T-cell (primary cell): Measurements from ENCODE around the gene HBB. TPM values are rescaled to one million over a fixed set of nuclear protein-coding genes. Genes with fewer than 3 reads are reported as not detected.
"Not testable (repeated sequence)": the region's sequence is repeated elsewhere in the genome, so short reads cannot be mapped to it uniquely, and the experiment has no call there.

Experiments
- ATAC-seq, 4 experiments: fragments of 200-7000 bp in 3 of 4; fragments of 150-1000 bp in 1 of 4; cut with Tn5 transposase; replicated peaks in 1 of 4; 1 replicate in 3 of 4; 2 replicates in 1 of 4; pipeline ENCODE4 v1.10.0; 2021; ENCODE audit warnings: moderate library complexity in 3 of 4, mild to moderate bottlenecking in 2 of 4, moderate number of reproducible peaks in 1 of 4
- CTCF ChIA-PET, 2 donors: fragments of 300-600 bp; sonication (Branson Sonifier 250); formaldehyde crosslinking; loops; one replicate each; lab custom pipeline; 2022; ENCODE audit warnings: antibody characterized with exemption in 2 of 2; lab: Charles Lee
- POLR2A ChIA-PET, 2 donors: fragments of 300-600 bp; sonication (Branson Sonifier 250); formaldehyde crosslinking; loops; one replicate each; lab custom pipeline; 2022; ENCODE audit warnings: antibody characterized with exemption in 2 of 2; lab: Charles Lee
- DNase-seq, 35 experiments: peaks; one replicate each; pipeline versions ENCODE4 v3.0.0 to v3.0.0-alpha.2; 2013 to 2023
- H3K27ac ChIP-seq: one replicate; pipeline ENCODE4 v1.5.1; 2013; ENCODE audit warnings: low read length
- H3K27me3 ChIP-seq, 2 experiments: replicated peaks in 1 of 2; 1 replicate in 1 of 2; 2 replicates in 1 of 2; pipeline versions ENCODE4 v1.6.1 to v1.7.0; 2013; ENCODE audit warnings: low read length in 1 of 2, mixed read lengths in 1 of 2; ENCODE audit not compliant: control insufficient read depth in 2 of 2, insufficient read depth in 2 of 2; ENCODE audit errors: extremely low read depth in 1 of 2
- H3K36me3 ChIP-seq, 2 donors: 1 replicate in 1 of 2; 2 replicates in 1 of 2; pipeline versions ENCODE4 v1.6.1 to v1.7.0; 2013; ENCODE audit warnings: low read length in 1 of 2; ENCODE audit not compliant: control insufficient read depth in 2 of 2, insufficient read depth in 1 of 2; ENCODE audit errors: extremely low read depth in 1 of 2
- H3K4me1 ChIP-seq, 2 experiments: 1 replicate in 1 of 2; 2 replicates in 1 of 2; pipeline versions ENCODE4 v1.6.1 to v1.7.0; 2013; ENCODE audit warnings: low read length in 2 of 2, mixed read lengths in 1 of 2; ENCODE audit not compliant: insufficient read depth in 2 of 2, control insufficient read depth in 1 of 2; ENCODE audit errors: extremely low read depth in 1 of 2
- H3K4me3 ChIP-seq, 2 donors: 1 replicate in 1 of 2; 2 replicates in 1 of 2; pipeline versions ENCODE4 v1.5.1 to v1.7.0; 2013; ENCODE audit warnings: mild to moderate bottlenecking in 2 of 2, low read length in 1 of 2, moderate library complexity in 1 of 2; ENCODE audit not compliant: control insufficient read depth in 1 of 2; ENCODE audit errors: extremely low read depth in 1 of 2
- H3K9me3 ChIP-seq: 2 replicates; pipeline ENCODE4 v1.7.0; 2013
- H3K27ac Mint-ChIP-seq, 2 donors: one replicate each; pipeline ENCODE4 v1.8.0; 2020 to 2021; ENCODE audit warnings: mild to moderate bottlenecking in 2 of 2, mixed read lengths in 2 of 2
- H3K27me3 Mint-ChIP-seq, 2 donors: one replicate each; pipeline ENCODE4 v1.8.0; 2021 to 2022; ENCODE audit warnings: mixed read lengths in 2 of 2
- H3K36me3 Mint-ChIP-seq: one replicate; pipeline ENCODE4 v1.8.0; 2021; ENCODE audit warnings: mixed read lengths
- H3K4me1 Mint-ChIP-seq, 3 donors: one replicate each; pipeline ENCODE4 v1.8.0; 2020 to 2022; ENCODE audit warnings: mixed read lengths in 3 of 3, mild to moderate bottlenecking in 1 of 3
- H3K4me3 Mint-ChIP-seq, 3 donors: one replicate each; pipeline ENCODE4 v1.8.0; 2020 to 2022; ENCODE audit warnings: mild to moderate bottlenecking in 3 of 3, mixed read lengths in 3 of 3, moderate library complexity in 3 of 3
- H3K9me3 Mint-ChIP-seq, 3 donors: one replicate each; pipeline ENCODE4 v1.8.0; 2020 to 2022; ENCODE audit warnings: mixed read lengths in 3 of 3
- WGBS: methylation state at CpG from one replicate; pipeline ENCODE4 v1.1.5; 2013; ENCODE audit warnings: missing lambda C conversion rate; ENCODE audit not compliant: insufficient coverage; 5-methylcytosine and 5-hydroxymethylcytosine counted together
- total RNA-seq, 35 experiments: library from RNA in 6 of 35; stranded (reverse) in 6 of 35; fragments of 120-200 nt in 1 of 35; gene quantifications; one replicate each; pipeline versions ENCODE4 v1.2.1 to v1.2.4 and lab custom pipeline; 2013 to 2026

Gene HBB
- total RNA-seq, 5 donors from 2014 or later (not counting 1 experiment from before 2014, with no cell fraction given) = 0.59 to 11.7 (median 0.70) TPM

DNA sequence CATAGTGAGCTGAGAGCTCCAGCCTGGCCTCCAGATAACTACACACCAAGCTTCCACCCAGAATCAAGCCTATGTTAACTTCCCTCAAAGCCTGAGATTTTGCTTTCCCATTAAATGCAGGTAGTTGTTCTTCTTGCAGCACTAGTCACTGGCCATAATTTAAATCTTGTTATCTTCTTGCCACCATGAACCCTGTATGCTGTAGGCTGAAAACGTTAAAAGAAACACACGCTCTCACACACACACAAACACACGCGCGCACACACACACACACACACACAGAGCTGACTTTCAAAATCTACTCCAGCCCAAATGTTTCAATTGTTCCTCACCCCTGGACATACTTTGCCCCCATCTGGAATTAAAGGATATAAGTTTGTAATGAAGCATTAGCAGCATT lies 26.6 kb upstream of the HBB start:
- H3K9me3 ChIP-seq, H3K4me3 ChIP-seq, H3K36me3 ChIP-seq, H3K27ac Mint-ChIP-seq, DNase-seq, H3K27ac ChIP-seq, H3K9me3 Mint-ChIP-seq, H3K4me1 ChIP-seq, H3K36me3 Mint-ChIP-seq, CTCF ChIA-PET, ATAC-seq, POLR2A ChIA-PET, H3K4me3 Mint-ChIP-seq, H3K4me1 Mint-ChIP-seq, H3K27me3 ChIP-seq: not testable (repeated sequence)
- peaks cover 3 to 22% of the 10 kb centered on the region in 2 donors for H3K27me3 Mint-ChIP-seq
- no CpG with 5 or more reads among the region's 5 CpGs for WGBS

DNA sequence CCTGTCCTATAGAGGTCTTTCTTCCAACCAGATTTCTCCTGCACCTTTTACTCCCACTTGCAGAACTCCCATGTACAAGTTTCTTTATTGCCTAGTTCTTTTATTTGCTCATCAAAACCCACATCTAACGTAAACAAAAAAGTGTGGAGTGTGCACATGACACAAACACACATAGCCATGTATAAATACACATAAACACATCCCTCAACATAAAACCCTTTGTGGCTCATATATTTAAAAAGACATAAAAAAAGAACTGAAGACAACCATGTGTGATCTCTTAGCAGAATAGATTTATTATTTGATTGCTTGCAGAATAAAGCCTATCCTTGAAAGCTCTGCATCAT lies 26.0 kb upstream of the HBB start:
- H3K4me1 ChIP-seq = no peaks in the 10 kb centered on the region
- H3K27ac Mint-ChIP-seq = no peak overlapping the region
- H3K36me3 Mint-ChIP-seq = no peaks in the 10 kb centered on the region
- H3K9me3 Mint-ChIP-seq = peaks cover 0 to 3% (median 0%) of the 10 kb centered on the region in 3 donors
- H3K27me3 Mint-ChIP-seq = peaks cover 3 to 20% of the 10 kb centered on the region in 2 donors
- no CpG with 5 or more reads among the region's 1 CpG for WGBS
- H3K4me3 ChIP-seq = no peak overlapping the region
- CTCF ChIA-PET = no interaction called here
- POLR2A ChIA-PET = no interaction called here
- H3K9me3 ChIP-seq = no peaks in the 10 kb centered on the region
- ATAC-seq (no peak), DNase-seq (no peak)
- H3K36me3 ChIP-seq = no peaks in the 10 kb centered on the region
- no peaks in the 10 kb centered on the region for H3K27me3 ChIP-seq
- H3K27ac ChIP-seq = no peak overlapping the region
- no peaks in the 10 kb centered on the region for H3K4me1 Mint-ChIP-seq
- no peak overlapping the region for H3K4me3 Mint-ChIP-seq

DNA sequence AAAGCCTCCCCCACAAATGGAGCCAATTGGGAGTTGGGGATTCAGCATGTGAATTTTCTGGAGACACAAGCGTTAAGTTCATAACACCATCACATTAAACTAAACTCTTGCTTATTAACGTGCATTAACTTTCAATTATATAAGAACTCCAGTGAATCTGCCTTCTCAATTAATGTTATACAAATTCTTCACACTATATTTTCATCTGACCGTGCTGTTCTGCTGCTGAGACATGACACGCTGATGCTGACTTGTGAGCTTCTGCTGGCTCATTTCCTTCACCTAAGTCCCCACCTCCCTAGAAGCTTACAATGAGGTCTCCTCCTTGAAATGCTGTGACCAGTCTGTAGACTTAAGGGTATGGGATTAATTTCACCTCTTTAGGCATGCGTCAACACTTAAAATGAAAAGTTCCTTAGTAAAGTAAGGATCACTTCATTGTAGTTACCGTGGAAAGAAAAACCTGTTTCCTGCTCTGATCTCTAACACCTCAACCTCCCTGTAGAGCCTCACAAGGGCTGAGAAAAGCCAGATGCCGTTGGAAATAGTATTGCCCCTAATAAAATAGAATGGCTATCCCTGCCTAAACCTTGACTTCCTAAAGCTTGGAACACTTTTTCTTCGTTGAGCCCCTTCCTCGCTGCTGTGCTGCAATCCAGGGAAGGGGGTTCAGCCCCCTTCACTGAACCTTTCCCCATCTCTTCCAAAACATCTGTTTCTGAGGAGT lies 25.5 kb upstream of the HBB start:
- Histone ChIP-seq H3K27ac (no peak overlapping the region), H3K27me3 (no peaks in the 10 kb centered on the region), H3K36me3 (no peaks in the 10 kb centered on the region), H3K4me3 (no peak overlapping the region), H3K9me3 (no peaks in the 10 kb centered on the region), H3K4me1 (no peaks in the 10 kb centered on the region)
- H3K4me1 Mint-ChIP-seq = no peaks in the 10 kb centered on the region
- POLR2A ChIA-PET = no interaction called here
- 96% methylated on average over 4 of the region's 9 CpGs for WGBS
- H3K36me3 Mint-ChIP-seq = no peaks in the 10 kb centered on the region
- DNase-seq = no peak
- CTCF ChIA-PET = no interaction called here
- no peak overlapping the region for H3K4me3 Mint-ChIP-seq
- H3K9me3 Mint-ChIP-seq = no peaks in the 10 kb centered on the region
- ATAC-seq = no peak
- peaks cover 0 to 16% of the 10 kb centered on the region in 2 donors for H3K27me3 Mint-ChIP-seq
- no peak overlapping the region for H3K27ac Mint-ChIP-seq

DNA sequence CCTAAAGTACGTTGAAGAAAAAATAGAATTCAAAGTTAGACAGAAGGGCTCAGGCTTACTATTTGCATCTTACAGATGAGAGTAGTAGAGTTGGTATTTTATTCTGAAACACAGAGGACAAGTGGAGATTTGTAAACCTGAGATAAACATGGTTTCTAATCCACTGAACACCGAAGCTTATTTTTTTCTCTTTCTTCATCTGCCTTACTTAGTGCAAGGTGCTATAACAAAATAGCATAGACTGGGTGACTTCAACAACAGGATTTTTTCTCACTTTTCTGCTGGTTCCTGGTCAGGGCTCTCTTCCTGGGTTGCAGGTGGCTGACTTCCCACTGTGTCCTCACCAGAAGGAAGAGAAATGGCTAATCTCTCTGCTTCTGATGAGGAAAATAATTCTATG lies 24.9 kb upstream of the HBB start:
- no peak for ATAC-seq
- H3K4me3 ChIP-seq = no peak overlapping the region
- H3K27me3 ChIP-seq = no peaks in the 10 kb centered on the region
- Mint-ChIP-seq H3K4me1 (no peaks in the 10 kb centered on the region), H3K27ac (no peak overlapping the region), H3K36me3 (no peaks in the 10 kb centered on the region), H3K4me3 (no peak overlapping the region), H3K9me3 (no peaks in the 10 kb centered on the region), H3K27me3 (peaks cover 0 to 14% of the 10 kb centered on the region in 2 donors)
- no CpG with 5 or more reads among the region's 2 CpGs for WGBS
- H3K36me3 ChIP-seq = no peaks in the 10 kb centered on the region
- H3K9me3 ChIP-seq = no peaks in the 10 kb centered on the region
- no peaks in the 10 kb centered on the region for H3K4me1 ChIP-seq
- POLR2A ChIA-PET = no interaction called here
- no peak for DNase-seq
- no peak overlapping the region for H3K27ac ChIP-seq
- CTCF ChIA-PET = no interaction called here

DNA sequence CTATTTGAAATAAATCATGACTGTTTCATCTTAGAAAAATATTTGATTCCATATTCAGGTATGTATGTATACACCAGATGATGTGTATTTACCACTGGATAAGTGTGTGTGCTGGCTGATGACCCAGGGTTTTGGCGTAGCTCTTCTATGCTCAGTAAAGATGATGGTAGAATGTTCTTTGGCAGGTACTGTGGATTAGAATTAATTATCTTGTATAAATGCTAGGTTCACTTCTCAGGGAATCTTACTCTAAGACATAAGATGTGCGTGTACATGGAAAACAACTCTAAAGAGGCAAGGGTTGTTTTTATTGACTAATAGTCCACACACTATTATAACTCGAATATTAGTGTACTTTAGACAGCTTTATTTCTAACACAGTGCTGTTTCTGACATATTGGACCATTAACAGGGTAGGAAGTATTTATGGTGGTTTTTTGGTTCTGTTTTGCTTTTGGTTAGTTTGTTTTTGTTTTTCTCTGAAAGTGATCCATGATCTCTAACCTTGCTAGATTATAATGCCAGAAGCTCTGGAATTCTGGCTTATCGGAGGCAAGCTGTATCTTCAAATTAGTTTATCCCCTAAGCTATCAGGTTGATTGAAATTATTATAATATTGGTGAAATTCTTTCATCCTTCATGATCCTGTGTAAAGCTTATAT lies 23.8 kb upstream of the HBB start:
- 100% methylated on average over 1 of the region's 4 CpGs for whole genome bisulfite sequencing
- POLR2A ChIA-PET = no interaction called here

DNA sequence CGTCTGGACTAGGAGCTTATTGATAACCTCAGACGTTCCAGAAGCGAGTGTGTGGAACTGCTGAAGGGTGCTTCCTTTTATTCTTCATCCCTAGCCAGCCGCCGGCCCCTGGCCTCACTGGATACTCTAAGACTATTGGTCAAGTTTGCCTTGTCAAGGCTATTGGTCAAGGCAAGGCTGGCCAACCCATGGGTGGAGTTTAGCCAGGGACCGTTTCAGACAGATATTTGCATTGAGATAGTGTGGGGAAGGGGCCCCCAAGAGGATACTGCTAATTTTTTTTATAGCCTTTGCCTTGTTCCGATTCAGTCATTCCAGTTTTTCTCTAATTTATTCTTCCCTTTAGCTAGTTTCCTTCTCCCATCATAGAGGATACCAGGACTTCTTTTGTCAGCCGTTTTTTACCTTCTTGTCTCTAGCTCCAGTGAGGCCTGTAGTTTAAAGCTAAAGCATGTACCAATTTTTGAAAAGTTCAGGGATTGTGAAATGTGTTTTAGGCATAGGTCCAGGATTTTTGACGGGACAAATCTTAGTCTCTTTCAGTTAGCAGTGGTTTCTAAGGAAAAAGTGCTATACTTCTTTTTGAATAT lies 23.0 kb upstream of the HBB start, which contains the start of gene HBG1:
Gene HBG1 (minus strand): TSS at position 51 of the 590 bp plus-strand sequence. CDS start 53 bp downstream, outside the sequence.
- peaks cover 0 to 12% of the 10 kb centered on the region in 2 donors for H3K27me3 Mint-ChIP-seq
- H3K4me3 ChIP-seq, H3K4me1 Mint-ChIP-seq, CTCF ChIA-PET, H3K27ac Mint-ChIP-seq, H3K27me3 ChIP-seq, H3K4me3 Mint-ChIP-seq, H3K9me3 Mint-ChIP-seq, H3K36me3 Mint-ChIP-seq, H3K36me3 ChIP-seq, H3K27ac ChIP-seq, H3K4me1 ChIP-seq, ATAC-seq, DNase-seq, H3K9me3 ChIP-seq, POLR2A ChIA-PET: not testable (repeated sequence)
- no CpG with 5 or more reads among the region's 9 CpGs for WGBS

More for the DNA sequence above, 23.8 kb upstream of the HBB start:
- H3K4me1 ChIP-seq = no peaks in the 10 kb centered on the region
- Mint-ChIP-seq H3K27ac (no peak overlapping the region), H3K36me3 (no peaks in the 10 kb centered on the region), H3K4me3 (no peak overlapping the region), H3K9me3 (no peaks in the 10 kb centered on the region), H3K4me1 (no peaks in the 10 kb centered on the region), H3K27me3 (peaks cover 0 to 11% of the 10 kb centered on the region in 2 donors)
- no peak overlapping the region for H3K4me3 ChIP-seq
- H3K27ac ChIP-seq = no peak overlapping the region
- H3K9me3 ChIP-seq = no peaks in the 10 kb centered on the region
- H3K27me3 ChIP-seq = no peaks in the 10 kb centered on the region
- CTCF ChIA-PET = no interaction called here
- no peaks in the 10 kb centered on the region for H3K36me3 ChIP-seq
- no peak for DNase-seq
- no peak for ATAC-seq
